HTERT RPE-1 (cell line): ENCODE results near the gene IRF3.

ENCODE experiments used
- in situ Hi-C: fragments of 300-500 bp; cut with MboI; formaldehyde crosslinking; loops from 4 replicates; pipeline ENCODE4 v1.14.3; 2020; ENCODE audit warnings: low sequenced_read_pairs

Gene IRF3

DNA sequence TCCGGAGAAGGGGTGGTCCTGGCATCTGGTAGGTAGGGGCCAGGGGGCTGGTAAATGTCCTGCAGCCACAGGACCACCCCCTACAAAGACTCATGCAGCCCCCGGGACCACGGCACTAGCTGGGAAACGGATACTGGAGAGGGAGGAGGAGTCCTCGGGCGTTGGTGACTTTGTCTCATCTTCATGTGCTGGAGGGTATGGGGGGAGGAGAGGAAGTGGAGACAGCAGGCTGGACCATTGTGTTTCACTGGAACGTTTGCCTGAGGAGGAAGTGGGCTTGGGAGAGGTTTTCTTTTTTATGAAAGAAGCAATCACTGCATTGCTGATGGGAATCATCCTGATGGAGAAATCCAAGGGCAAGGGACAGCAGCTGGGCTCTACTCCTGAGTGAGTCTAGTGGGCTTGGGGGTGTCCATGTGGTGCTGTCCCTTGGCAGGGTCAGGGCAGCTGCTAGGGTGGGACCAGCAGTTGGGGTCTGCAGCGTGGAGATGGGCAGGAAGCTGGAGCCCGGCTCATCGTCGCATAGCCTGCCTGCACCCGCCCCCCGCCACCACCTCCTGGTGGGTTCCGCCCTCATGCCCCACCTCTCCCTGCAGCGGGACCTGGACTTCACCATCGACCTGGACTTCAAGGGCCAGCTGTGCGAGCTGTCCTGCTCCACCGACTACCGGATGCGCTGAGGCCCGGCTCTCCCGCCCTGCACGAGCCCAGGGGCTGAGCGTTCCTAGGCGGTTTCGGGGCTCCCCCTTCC, 22.1 kb upstream of the IRF3 start:
- in situ Hi-C loops = no loop called here

GRCh38 chr19:49687150-49687549, 21.5 kb upstream of the IRF3 start:
- in situ Hi-C loops = no loop called here

DNA sequence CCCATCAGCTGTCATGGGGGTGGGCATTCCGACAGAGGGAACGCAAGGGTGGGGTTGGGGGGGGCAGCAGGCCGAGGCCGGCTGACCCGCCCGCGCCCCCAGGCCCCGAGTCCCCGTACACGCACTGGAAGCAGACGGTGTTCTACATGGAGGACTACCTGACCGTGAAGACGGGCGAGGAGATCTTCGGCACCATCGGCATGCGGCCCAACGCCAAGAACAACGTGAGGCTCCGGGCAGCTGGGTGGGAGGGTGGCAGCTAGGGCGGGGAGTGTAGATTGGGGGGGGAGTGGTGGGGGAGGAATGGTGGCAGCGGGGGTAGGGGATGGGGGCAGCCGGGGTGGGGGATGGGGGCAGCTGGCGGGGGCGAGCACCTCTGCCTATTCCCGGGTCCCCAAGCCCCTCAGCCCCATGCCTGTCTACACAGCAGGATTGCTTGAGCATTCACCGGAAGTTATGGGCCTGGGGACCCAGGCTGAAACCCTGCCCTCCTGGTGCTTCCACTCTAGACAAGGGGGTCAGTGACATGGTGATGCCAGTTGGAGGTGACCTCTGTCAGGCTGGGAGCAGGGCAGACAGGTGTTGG, 20.9 kb upstream of the IRF3 start:
- in situ Hi-C loops = no loop called here

DNA sequence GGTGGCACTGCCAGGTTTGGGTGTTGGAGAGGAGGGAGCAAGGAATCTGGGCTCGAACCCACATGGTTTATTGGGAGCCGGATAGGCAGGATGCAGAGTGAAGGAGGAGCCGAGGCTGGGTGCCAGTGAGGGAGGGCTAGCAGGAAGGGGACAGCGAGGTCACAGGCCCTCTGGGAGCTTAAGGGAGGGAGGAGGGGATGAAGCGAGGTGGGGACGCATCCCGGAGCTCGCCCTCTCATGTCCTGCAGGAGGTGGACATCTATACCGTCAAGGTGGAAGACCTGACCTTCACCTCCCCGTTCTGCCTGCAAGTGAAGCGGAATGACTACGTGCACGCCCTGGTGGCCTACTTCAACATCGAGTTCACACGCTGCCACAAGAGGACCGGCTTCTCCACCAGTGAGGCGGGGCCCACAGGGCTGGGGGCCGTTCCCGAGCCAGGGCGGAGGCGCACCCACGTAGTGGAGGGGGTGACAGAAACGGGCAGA, 20.2 kb upstream of the IRF3 start:
- in situ Hi-C loops = no loop called here

DNA sequence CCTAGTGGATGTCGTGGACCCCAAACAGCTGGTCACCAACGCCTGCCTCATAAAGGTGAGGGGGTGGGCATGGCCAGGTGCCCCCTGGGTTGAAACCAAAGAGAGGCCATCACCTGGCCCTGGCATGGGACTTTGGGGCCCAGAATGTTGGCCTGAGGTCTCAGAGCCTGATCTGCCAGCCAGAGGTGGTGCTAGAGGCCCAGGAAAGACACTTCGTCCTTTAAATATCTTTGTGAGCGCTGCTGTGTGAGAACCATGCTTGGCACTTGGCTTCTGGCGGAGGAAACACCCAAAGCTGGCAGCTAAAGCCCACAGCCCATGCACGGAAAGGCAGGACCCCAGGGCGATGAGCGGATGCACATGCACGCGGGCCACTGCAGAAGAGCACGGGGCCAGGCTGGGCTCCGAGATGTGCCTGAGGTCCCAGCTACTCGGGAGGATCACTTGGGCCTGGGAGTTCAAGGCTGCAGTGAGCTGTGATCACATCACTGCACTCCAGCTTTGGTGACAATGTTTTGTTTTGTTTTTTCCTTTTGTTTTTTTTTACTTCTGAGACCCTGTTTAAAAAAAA, 19.4 kb upstream of the IRF3 start:
- in situ Hi-C loops = no loop called here

DNA sequence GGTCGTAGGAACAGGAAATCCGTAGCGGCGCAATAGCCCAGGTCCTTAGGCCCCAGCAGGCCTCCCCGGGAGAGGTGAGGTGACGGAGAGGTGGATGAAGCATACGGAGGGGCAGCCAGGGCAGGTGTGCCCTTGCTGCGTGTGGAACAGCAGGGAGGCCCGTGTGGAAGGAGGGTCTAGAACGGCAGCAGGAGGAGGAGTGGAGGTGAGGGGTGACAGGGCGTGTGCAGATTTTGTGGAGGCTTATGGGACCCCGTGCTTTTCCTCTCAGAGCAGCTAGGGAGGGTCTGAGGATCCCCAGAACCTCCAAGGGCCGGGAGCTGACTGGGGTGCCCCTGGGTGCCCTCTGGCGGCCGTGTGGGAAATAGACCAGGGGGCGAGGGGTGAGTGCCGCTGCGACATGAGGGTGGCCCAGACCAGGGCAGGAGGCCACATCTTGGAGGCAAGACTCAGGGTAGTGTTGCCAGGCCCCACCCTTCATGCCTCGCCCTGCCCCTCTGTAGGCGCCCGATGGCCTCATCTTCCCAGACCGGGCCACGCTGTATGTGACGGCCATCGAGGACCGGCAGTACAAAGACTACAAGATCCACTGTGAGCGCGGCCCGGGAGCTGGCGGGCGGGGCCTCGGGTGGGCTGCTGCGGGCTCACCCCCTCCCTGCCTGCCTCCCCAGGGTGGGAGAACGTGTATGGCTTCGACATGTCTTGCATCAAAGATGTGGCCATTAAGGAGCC, 18.8 kb upstream of the IRF3 start:
- in situ Hi-C loops = no loop called here

- in situ Hi-C loops = no loop called here
These were observed 18.2 kb upstream of the IRF3 start for GRCh38 chr19:49683814-49684250.

DNA sequence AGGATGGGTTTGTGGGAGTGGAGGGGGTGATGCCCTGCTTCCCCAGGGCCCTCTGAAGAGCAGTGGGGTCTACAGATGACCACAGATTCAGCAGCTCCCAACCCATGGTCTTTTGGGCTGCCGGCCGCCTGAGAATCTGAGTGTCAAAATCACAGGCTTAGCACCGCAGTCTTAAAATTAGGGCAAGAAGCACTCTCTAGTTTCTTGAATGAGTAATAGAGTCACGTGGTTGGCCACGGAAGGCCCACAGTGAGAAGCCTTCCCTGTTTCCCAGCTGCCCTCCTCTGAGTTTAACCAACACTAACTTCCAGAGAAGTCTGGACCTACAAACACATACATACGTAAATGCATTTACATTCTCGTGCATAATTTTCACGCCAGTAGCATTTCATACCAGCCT, 16.6 kb upstream of the IRF3 start:
- in situ Hi-C loops = no loop called here

DNA sequence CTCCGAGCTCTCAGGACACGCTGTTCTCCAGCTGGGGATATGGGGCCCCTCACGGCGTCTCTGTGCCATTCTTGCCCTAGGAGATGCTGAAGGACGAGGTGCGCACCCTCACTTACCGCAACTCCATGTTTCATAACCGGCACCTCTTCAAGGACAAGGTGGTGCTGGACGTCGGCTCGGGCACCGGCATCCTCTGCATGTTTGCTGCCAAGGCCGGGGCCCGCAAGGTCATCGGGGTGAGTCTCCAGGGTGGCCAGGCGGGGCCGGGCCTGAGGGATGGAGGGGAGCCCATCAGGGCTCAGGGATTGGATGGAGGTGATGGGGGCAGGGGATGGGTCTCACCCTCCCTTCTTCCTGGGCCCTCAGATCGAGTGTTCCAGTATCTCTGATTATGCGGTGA, 16.2 kb upstream of the IRF3 start:
- in situ Hi-C loops = no loop called here

GRCh38 chr19:49680421-49681351, 15.0 kb upstream of the IRF3 start:
- in situ Hi-C loops = no loop called here

GRCh38 chr19:49679771-49680413, 14.2 kb upstream of the IRF3 start:
- in situ Hi-C loops = no loop called here

DNA sequence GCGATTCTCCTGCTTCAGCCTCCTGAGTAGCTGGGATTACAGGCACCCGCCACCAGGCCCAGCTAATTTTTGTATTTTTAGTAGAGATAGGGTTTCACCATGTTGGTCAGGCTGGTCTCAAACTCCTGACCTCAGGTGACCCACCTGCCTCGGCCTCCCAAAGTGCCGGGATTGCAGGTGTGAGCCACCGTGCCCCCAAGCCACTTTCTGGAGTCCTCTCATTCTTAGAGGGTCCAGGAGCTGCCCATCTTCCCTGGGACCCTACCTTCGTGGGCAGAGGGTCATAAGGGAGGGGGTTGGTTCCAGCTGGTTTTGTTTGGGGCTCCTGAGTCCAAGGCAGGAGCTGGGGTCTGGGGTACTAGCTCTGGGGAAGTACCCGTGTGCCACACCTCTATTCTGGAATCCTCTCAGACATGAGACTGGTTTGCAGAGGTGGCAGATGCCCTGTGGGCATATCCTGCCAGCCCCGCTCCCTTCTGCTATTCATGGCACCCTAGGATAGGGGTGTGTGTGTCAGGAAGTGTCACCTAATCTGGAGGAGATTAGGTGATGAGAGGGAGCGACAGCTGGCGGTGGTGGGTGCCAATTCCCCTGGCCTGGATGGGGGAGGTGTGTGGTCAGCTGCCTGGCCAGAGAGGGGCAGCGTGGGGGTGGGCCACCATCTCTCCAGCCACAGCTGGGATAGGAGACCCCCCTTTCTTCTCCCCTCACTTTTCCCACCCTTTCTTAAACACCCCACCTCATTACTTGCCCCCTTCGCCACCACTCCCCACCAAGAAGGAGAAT, 13.5 kb upstream of the IRF3 start:
- in situ Hi-C loops = no loop called here

DNA sequence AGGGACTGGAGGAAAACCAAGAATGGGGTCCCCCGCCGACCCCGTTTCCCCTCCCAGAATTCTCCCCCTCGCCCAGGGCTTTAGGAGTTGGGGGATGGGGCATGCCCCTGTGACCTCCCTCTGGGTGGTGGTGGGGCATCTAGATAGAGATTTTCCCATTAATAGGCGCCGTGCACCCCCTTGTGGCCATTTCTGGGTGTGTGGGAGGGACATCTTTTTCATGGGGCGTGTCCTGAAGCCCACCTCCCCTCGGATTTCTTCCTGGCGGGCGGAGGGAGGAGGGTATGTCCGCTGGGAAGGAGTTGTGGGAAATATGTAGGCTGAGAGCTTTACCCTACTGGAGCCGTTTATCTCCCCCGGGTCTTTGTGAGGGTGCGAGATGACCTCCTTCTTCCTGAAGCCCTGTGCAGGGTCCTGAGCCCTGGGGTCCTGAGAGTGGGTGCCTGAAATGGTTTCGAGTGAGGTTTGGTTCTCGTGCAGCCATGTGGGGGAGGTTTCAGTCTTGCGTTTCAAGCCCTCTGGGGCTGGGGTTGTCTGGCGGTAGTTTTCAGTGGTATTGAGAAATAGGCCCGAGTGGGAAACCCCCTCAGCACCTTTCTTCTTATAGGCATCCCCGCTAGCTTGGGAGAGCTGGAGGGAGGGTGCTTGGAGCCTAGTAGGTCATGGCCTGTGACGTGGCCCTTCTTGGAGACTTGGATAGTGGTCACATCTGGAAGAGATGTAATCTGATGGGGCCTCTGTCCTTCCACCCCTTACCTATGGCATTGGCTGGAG, 12.4 kb upstream of the IRF3 start:
- in situ Hi-C loops = no loop called here

GRCh38 chr19:49677231-49677900, 11.7 kb upstream of the IRF3 start, which contains the start of gene PRMT1:
Gene PRMT1 (plus strand): TSS chr19:49677271. CDS start chr19:49677281, 10 bp downstream.
- in situ Hi-C loops = no loop called here

- in situ Hi-C loops = no loop called here
These were observed 11.2 kb upstream of the IRF3 start for GRCh38 chr19:49676784-49677230.

- in situ Hi-C loops = no loop called here
These were observed 10.6 kb upstream of the IRF3 start for GRCh38 chr19:49676136-49676783.
